Measurements from ENCODE around the gene SOAT1.

DNA sequence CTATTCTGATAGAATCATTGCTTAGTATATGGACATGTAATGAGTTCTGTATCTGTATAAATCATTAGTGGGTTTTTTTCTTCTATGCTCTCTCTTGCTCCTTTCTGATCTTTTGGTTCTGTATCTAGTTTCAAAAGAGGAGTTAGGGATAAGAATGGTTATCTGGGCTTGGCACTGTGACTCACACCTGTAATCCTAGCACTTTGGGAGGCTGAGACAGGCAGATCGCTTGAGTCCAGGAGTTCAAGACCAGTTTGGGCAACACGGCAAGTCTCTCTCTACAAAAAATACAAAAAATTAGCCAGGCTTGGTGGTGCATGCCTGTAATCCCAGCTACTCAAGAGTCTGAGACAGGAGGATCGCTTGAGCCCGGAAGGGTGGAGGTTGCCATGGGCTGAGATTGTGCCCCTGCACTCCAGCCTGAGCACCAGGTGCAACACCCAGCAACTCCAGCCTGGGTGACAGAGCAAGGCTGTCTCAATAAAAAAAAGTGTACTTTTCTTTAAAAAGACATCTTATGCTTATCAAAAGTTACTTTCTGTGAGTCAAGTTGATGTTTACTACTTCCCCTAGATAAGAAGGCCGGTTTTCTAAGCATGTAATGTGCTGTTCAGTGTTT lies 44.5 kb downstream of the SOAT1 start:
- TF ChIP-seq, protein P1, sequence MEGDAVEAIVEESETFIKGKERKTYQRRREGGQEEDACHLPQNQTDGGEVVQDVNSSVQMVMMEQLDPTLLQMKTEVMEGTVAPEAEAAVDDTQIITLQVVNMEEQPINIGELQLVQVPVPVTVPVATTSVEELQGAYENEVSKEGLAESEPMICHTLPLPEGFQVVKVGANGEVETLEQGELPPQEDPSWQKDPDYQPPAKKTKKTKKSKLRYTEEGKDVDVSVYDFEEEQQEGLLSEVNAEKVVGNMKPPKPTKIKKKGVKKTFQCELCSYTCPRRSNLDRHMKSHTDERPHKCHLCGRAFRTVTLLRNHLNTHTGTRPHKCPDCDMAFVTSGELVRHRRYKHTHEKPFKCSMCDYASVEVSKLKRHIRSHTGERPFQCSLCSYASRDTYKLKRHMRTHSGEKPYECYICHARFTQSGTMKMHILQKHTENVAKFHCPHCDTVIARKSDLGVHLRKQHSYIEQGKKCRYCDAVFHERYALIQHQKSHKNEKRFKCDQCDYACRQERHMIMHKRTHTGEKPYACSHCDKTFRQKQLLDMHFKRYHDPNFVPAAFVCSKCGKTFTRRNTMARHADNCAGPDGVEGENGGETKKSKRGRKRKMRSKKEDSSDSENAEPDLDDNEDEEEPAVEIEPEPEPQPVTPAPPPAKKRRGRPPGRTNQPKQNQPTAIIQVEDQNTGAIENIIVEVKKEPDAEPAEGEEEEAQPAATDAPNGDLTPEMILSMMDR (conservative IDR thresholded peaks at IDR 0.05; ENCODE audit: low read depth, low read length): no peak
- TF ChIP-seq RCOR1 (IDR thresholded peaks at IDR 0.05; ENCODE audit: insufficient replicate concordance, low read length) (no peak), RFX5 (IDR thresholded peaks at IDR 0.05; ENCODE audit: low read depth, low read length) (no peak), RAD21 (IDR thresholded peaks at IDR 0.05; ENCODE audit: low read length) (no peak), POLR2A (IDR thresholded peaks at IDR 0.05; ENCODE audit: low read depth, low read length) (no peak), CHD1 (IDR thresholded peaks at IDR 0.05; ENCODE audit: low read depth, low read length) (no peak), CEBPB (IDR thresholded peaks at IDR 0.05; ENCODE audit: low read depth, low read length) (no peak), SMC3 (IDR thresholded peaks at IDR 0.05; ENCODE audit: low read depth, low read length) (no peak), MXI1 (IDR thresholded peaks at IDR 0.05; ENCODE audit: borderline replicate concordance, low read depth, low read length) (no peak), MAFK (IDR thresholded peaks at IDR 0.05; ENCODE audit: low read depth, low read length) (no peak), NFE2L2 (IDR thresholded peaks at IDR 0.05; ENCODE audit: low read depth, low read length) (no peak), MAZ (IDR thresholded peaks at IDR 0.05; ENCODE audit: borderline replicate concordance, low read depth, low read length) (no peak)
- TF ChIP-seq, protein P2, sequence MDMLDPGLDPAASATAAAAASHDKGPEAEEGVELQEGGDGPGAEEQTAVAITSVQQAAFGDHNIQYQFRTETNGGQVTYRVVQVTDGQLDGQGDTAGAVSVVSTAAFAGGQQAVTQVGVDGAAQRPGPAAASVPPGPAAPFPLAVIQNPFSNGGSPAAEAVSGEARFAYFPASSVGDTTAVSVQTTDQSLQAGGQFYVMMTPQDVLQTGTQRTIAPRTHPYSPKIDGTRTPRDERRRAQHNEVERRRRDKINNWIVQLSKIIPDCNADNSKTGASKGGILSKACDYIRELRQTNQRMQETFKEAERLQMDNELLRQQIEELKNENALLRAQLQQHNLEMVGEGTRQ (IDR thresholded peaks at IDR 0.05; ENCODE audit: low read depth, low read length): no peak
